HepG2 (cell line): ENCODE measurements around the gene ANKRD40. TPM values are rescaled to one million over a fixed set of nuclear protein-coding genes. Genes with fewer than 3 reads are reported as not detected.

ENCODE experiments used
- ATAC-seq: fragments of 200-7000 bp; cut with Tn5 transposase; 3 replicates; pipeline ENCODE4 v1.9.1; 2020; ENCODE audit warnings: mild to moderate bottlenecking, moderate library complexity
- BruUV-seq: library from RNA; stranded (reverse); fragments of 400-500 nt; replicated peaks from 2 replicates; lab custom pipeline; 2021; lab: Mats Ljungman, UMichigan
- CTCF ChIA-PET: fragments of 300-600 bp; formaldehyde crosslinking; extraction: SDS; loops from one replicate; lab custom pipeline; 2021; ENCODE audit warnings: low total read pairs, inconsistent platforms, low intra/inter-chr PET ratio; lab: Yijun Ruan, JAX
- POLR2A ChIA-PET: fragments of 350-600 bp; sonication (Branson Sonifier 250); formaldehyde crosslinking; loops from one replicate; lab custom pipeline; 2020; ENCODE audit warnings: antibody characterized with exemption, inconsistent platforms; lab: Yijun Ruan, JAX
- DNase-seq: peaks from one replicate; pipeline ENCODE4 v3.0.0-alpha.2; 2015; ENCODE audit warnings: low spot score
- FAIRE-seq: peaks from 3 replicates; lab custom pipeline; 2011; peaks lifted over from hg19 to GRCh38; lab: Jason Lieb, UNC
- H2AFZ ChIP-seq: one replicate; pipeline ENCODE4 v1.6.1; 2011; ENCODE audit warnings: low read length, inconsistent platforms
- H3K27ac ChIP-seq: fragments of 300-600 bp; 3 replicates; pipeline ENCODE4 v1.8.0; 2011; ENCODE audit warnings: mixed run types, mild to moderate bottlenecking, mixed read lengths, low read length, inconsistent platforms; ENCODE audit not compliant: insufficient read depth; ENCODE audit errors: extremely low read length
- H3K27me3 ChIP-seq, 2 experiments: fragments of 200-600 bp in 1 of 2; 2 replicates in 1 of 2; 3 replicates in 1 of 2; pipeline versions ENCODE4 v1.6.0 to v1.8.0; 2011; ENCODE audit warnings: low read length in 2 of 2, mild to moderate bottlenecking in 2 of 2, moderate library complexity in 2 of 2, inconsistent platforms in 1 of 2; ENCODE audit not compliant: insufficient read depth in 2 of 2, control insufficient read depth in 1 of 2
- H3K36me3 ChIP-seq, 2 experiments: fragments of 200-600 bp in 1 of 2; replicated peaks in 1 of 2; 2 replicates in 1 of 2; 3 replicates in 1 of 2; pipeline versions ENCODE4 v1.5.1 to v1.8.0; 2011; ENCODE audit warnings: low read length in 2 of 2, inconsistent platforms in 1 of 2; ENCODE audit not compliant: insufficient read depth in 2 of 2, control insufficient read depth in 1 of 2
- H3K4me1 ChIP-seq: 2 replicates; pipeline ENCODE4 v1.5.1; 2012; ENCODE audit warnings: low read length, inconsistent platforms; ENCODE audit not compliant: insufficient read depth
- H3K4me2 ChIP-seq: 2 replicates; pipeline ENCODE4 v1.6.0; 2011; ENCODE audit warnings: low read depth, low read length, inconsistent platforms
- H3K4me3 ChIP-seq, 3 experiments: fragments of 200-600 bp in 1 of 3; sonication (generic), shearing (Covaris generic) in 1 of 3; replicated peaks in 1 of 3; 2 replicates each; pipeline ENCODE4 v1.5.1; 2011 to 2016; ENCODE audit warnings: low read length in 3 of 3, inconsistent platforms in 2 of 3, low read depth in 2 of 3, mild to moderate bottlenecking in 2 of 3, control low read depth in 1 of 3, mixed read lengths in 1 of 3; ENCODE audit not compliant: insufficient read depth in 1 of 3
- H3K79me2 ChIP-seq: one replicate; pipeline ENCODE4 v1.6.1; 2011; ENCODE audit warnings: low read length, inconsistent platforms; ENCODE audit not compliant: insufficient read depth
- H3K9ac ChIP-seq: 2 replicates; pipeline ENCODE4 v1.6.0; 2011; ENCODE audit warnings: mild to moderate bottlenecking, low read depth, low read length, inconsistent platforms; ENCODE audit not compliant: insufficient read depth
- H3K9me3 ChIP-seq: 2 replicates; pipeline ENCODE4 v1.5.1; 2012; ENCODE audit warnings: mild to moderate bottlenecking, low read length
- H4K20me1 ChIP-seq: 2 replicates; pipeline ENCODE4 v1.6.0; 2011; ENCODE audit warnings: inconsistent platforms, mild to moderate bottlenecking, low read length, moderate library complexity; ENCODE audit not compliant: insufficient read depth
- AHR ChIP-seq: IDR thresholded peaks from 2 replicates; pipeline ENCODE4 v1.6.1; 2018; ENCODE audit warnings: missing genetic modification reagents, missing compliant biosample characterization
- CCAR2 ChIP-seq: fragments of 200-400 bp; formaldehyde crosslinking; optimal IDR thresholded peaks from 2 replicates; pipeline ENCODE3; 2018; ENCODE audit warnings: low read depth, mild to moderate bottlenecking, low read length, moderate library complexity
- ELF1 ChIP-seq: sonication (generic); formaldehyde crosslinking; IDR thresholded peaks from 2 replicates; pipeline ENCODE4 v1.4.0; 2020; ENCODE audit warnings: missing genetic modification reagents
- MBNL3 ChIP-seq: fragments of 250-450 bp; sonication (Bioruptor Pico); conservative IDR thresholded peaks from 2 replicates; pipeline ENCODE4 v1.8.0; 2022; ENCODE audit warnings: mild to moderate bottlenecking, inconsistent platforms
- PAWR ChIP-seq: sonication (generic); formaldehyde crosslinking; IDR thresholded peaks from 2 replicates; pipeline ENCODE4 v1.4.0; 2020; ENCODE audit warnings: missing genetic modification reagents, mild to moderate bottlenecking, borderline replicate concordance
- POLR2G ChIP-seq: fragments of 200-400 bp; formaldehyde crosslinking; IDR thresholded peaks from 2 replicates; pipeline ENCODE4 v1.6.1; 2018; ENCODE audit warnings: mild to moderate bottlenecking, low read depth, low read length, moderate library complexity
- RARA ChIP-seq: IDR thresholded peaks from 2 replicates; pipeline ENCODE4 v1.6.1; 2016; ENCODE audit warnings: missing genetic modification reagents, missing compliant biosample characterization
- SP140L ChIP-seq: sonication (generic); formaldehyde crosslinking; IDR thresholded peaks from 2 replicates; pipeline ENCODE4 v1.4.0; 2020; ENCODE audit warnings: missing genetic modification reagents, borderline replicate concordance
- TCF7 ChIP-seq: sonication (generic); IDR thresholded peaks from 2 replicates; pipeline ENCODE4 v1.6.1; 2016; ENCODE audit warnings: antibody characterized with exemption, low read depth
- WIZ ChIP-seq: sonication (generic); formaldehyde crosslinking; IDR thresholded peaks from 2 replicates; pipeline ENCODE4 v1.5.1; 2020; ENCODE audit warnings: mild to moderate bottlenecking, missing genetic modification reagents
- ZNF333 ChIP-seq: sonication (generic); formaldehyde crosslinking; IDR thresholded peaks from 2 replicates; pipeline ENCODE4 v1.4.0; 2020; ENCODE audit warnings: mild to moderate bottlenecking, missing genetic modification reagents, borderline replicate concordance
- ZNF383 ChIP-seq: sonication (generic); formaldehyde crosslinking; IDR thresholded peaks from 2 replicates; pipeline ENCODE4 v1.4.0; 2020; ENCODE audit warnings: missing genetic modification reagents, mild to moderate bottlenecking, borderline replicate concordance
- ZNF556 ChIP-seq: sonication (generic); formaldehyde crosslinking; IDR thresholded peaks from 2 replicates; pipeline ENCODE4 v1.4.0; 2020; ENCODE audit warnings: mild to moderate bottlenecking, missing genetic modification reagents, borderline replicate concordance
- ZNF766 ChIP-seq: sonication (generic); formaldehyde crosslinking; IDR thresholded peaks from 2 replicates; pipeline ENCODE4 v1.5.0; 2020; ENCODE audit warnings: missing genetic modification reagents, borderline replicate concordance
- ZNF768 ChIP-seq: sonication (generic); formaldehyde crosslinking; IDR thresholded peaks from 2 replicates; pipeline ENCODE4 v1.4.0; 2020; ENCODE audit warnings: missing genetic modification reagents
- ZSCAN30 ChIP-seq: sonication (generic); formaldehyde crosslinking; IDR thresholded peaks from 2 replicates; pipeline ENCODE4 v1.5.0; 2020; ENCODE audit warnings: mild to moderate bottlenecking, missing genetic modification reagents
- WGBS: methylation state at CpG from one replicate; pipeline ENCODE4 v1.1.6; 2017; ENCODE audit warnings: low lambda C conversion rate; 5-methylcytosine and 5-hydroxymethylcytosine counted together
- in situ Hi-C: cut with HindIII; loops from 2 replicates; pipeline ENCODE4 v1.10.0; 2017; ENCODE audit warnings: low pct_unique_long_range_greater_than_20kb; ENCODE audit not compliant: extremely low pct_ligation_motif_present
- intact Hi-C: fragments of 100-400 bp; cut with micrococcal nuclease; formaldehyde crosslinking; loops from one replicate; pipeline ENCODE4 v1.10.0; 2022; ENCODE audit not compliant: unreplicated experiment
- polyA plus RNA-seq, 8 experiments: library from polyadenylated mRNA; depleted of rRNA in 3 of 8; stranded (reverse) in 7 of 8; unstranded in 1 of 8; fragments of >200 nt; fragmentation: Illumina TruSeq in 4 of 8; extraction: Trizol in 4 of 8; gene quantifications; 2 replicates each; pipeline versions ENCODE4 v1.2.1 to v1.2.3, GENCODE V29; 2011 to 2016; ENCODE audit warnings: low read depth in 4 of 8, missing spikeins in 1 of 8, mixed read lengths in 1 of 8; ENCODE audit not compliant: insufficient read depth in 1 of 8
- total RNA-seq, 5 experiments: library from RNA; depleted of rRNA; stranded (reverse); fragments of >200 nt; fragmentation: Illumina TruSeq; extraction: Trizol; gene quantifications; 2 replicates each; pipeline ENCODE4 v1.2.3, GENCODE V29; 2016; ENCODE audit warnings: low read depth in 1 of 5
- TF ChIP-seq, protein P1 (sequence below): sonication (generic); formaldehyde crosslinking; IDR thresholded peaks from 2 replicates; pipeline ENCODE4 v1.4.0; 2020; ENCODE audit warnings: missing genetic modification reagents, borderline replicate concordance

The ANKRD40 gene
- total and polyA plus RNA-seq, 2 of the 13 experiments (the other 11 are each of a cell fraction or from before 2014, with no cell fraction given) = 35.0 to 46.4 TPM

- Histone ChIP-seq H3K4me2 (no peak overlapping the region), H3K9me3 (no peaks in the 10 kb centered on the region), H3K27ac (no peak overlapping the region), H3K36me3 (no peaks in the 10 kb centered on the region), H3K4me1 (peaks cover 86% of the 10 kb centered on the region), H4K20me1 (no peaks in the 10 kb centered on the region), H3K4me3 (no peak overlapping the region), H3K79me2 (peaks cover 14% of the 10 kb centered on the region), H2AFZ (no peak overlapping the region), H3K27me3 (no peaks in the 10 kb centered on the region; a peak in 1 of 5 replicates), H3K9ac (no peak overlapping the region)
- intact Hi-C loops (loop anchor here (2.0 kb wide), 1 partner anchor 13 kb away; no protein-coding TSS in a partner anchor), in situ Hi-C loops (no loop called here)
- POLR2A ChIA-PET = interaction anchor here (1.2 to 21.3 kb wide), 4 partner anchors 10 to 49 kb away, joined by 3 to 839 read pairs (median 16); partner anchors contain the start of gene ABCC3
- peak; percentile 69 for DNase-seq
- no TSS peak for BruUV-seq
- peak; percentile 65 for FAIRE-seq
- 87% methylated on average over 27 of the region's 27 CpGs for WGBS
- CTCF ChIA-PET = interaction anchor here (0.7 to 1.6 kb wide), 5 partner anchors 13 to 135 kb away, joined by 3 to 18 read pairs (median 4); partner anchors contain the start of gene SPATA20
- ATAC-seq = 0 out of 3 replicates have a peak, but pooled peaks have one; percentile 1
- TF ChIP-seq AHR (CRISPR knock-in tag) (no peak), POLR2G (no peak), ZNF333 (CRISPR knock-in tag) (no peak), RARA (CRISPR knock-in tag) (peak; percentile 19; the same call in 1 of the 2 replicates), WIZ (no peak), PAWR (CRISPR knock-in tag) (no peak), ZNF383 (no peak), TCF7 (no peak), ZNF768 (CRISPR knock-in tag) (no peak), ZSCAN30 (CRISPR knock-in tag) (no peak), ZNF766 (CRISPR knock-in tag) (peak; percentile 48), ZNF556 (CRISPR knock-in tag) (no peak), SP140L (CRISPR knock-in tag) (no peak), ELF1 (no peak), CCAR2 (no peak), MBNL3 (CRISPR knock-in tag) (no peak)
- TF ChIP-seq, protein P1, sequence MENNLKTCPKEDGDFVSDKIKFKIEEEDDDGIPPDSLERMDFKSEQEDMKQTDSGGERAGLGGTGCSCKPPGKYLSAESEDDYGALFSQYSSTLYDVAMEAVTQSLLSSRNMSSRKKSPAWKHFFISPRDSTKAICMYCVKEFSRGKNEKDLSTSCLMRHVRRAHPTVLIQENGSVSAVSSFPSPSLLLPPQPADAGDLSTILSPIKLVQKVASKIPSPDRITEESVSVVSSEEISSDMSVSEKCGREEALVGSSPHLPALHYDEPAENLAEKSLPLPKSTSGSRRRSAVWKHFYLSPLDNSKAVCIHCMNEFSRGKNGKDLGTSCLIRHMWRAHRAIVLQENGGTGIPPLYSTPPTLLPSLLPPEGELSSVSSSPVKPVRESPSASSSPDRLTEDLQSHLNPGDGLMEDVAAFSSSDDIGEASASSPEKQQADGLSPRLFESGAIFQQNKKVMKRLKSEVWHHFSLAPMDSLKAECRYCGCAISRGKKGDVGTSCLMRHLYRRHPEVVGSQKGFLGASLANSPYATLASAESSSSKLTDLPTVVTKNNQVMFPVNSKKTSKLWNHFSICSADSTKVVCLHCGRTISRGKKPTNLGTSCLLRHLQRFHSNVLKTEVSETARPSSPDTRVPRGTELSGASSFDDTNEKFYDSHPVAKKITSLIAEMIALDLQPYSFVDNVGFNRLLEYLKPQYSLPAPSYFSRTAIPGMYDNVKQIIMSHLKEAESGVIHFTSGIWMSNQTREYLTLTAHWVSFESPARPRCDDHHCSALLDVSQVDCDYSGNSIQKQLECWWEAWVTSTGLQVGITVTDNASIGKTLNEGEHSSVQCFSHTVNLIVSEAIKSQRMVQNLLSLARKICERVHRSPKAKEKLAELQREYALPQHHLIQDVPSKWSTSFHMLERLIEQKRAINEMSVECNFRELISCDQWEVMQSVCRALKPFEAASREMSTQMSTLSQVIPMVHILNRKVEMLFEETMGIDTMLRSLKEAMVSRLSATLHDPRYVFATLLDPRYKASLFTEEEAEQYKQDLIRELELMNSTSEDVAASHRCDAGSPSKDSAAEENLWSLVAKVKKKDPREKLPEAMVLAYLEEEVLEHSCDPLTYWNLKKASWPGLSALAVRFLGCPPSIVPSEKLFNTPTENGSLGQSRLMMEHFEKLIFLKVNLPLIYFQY (CRISPR knock-in tag) = no peak
Measured at GRCh38 chr17:50681263-50682200, 26.2 kb downstream of the ANKRD40 start.
